RWPE2 (cell line): ENCODE measurements around the gene ADCY2.

Experiments
- ATAC-seq: fragments of 200-7000 bp; cut with Tn5 transposase; 3 replicates; pipeline ENCODE4 v1.9.1; 2021; ENCODE audit warnings: low read depth
- DNase-seq: peaks from one replicate; pipeline ENCODE4 v3.0.0-alpha.2; 2020; ENCODE audit warnings: low spot score
- H3K27ac ChIP-seq: fragments of 450-650 bp; 2 replicates; pipeline ENCODE4 v1.5.1; 2017; ENCODE audit warnings: mild to moderate bottlenecking; ENCODE audit not compliant: poor library complexity, severe bottlenecking
- H3K27me3 ChIP-seq: fragments of 250-450 bp; sonication (Bioruptor Pico); 2 replicates; pipeline ENCODE4 v1.5.1; 2021; ENCODE audit warnings: mild to moderate bottlenecking, moderate library complexity; ENCODE audit not compliant: insufficient read depth, poor library complexity, severe bottlenecking
- H3K36me3 ChIP-seq: fragments of 250-450 bp; sonication (Bioruptor Pico); 2 replicates; pipeline ENCODE4 v1.5.1; 2020; ENCODE audit warnings: low read depth, mild to moderate bottlenecking, moderate library complexity
- H3K4me1 ChIP-seq: fragments of 250-450 bp; sonication (Bioruptor Pico); 2 replicates; pipeline ENCODE4 v1.5.1; 2021; ENCODE audit warnings: mild to moderate bottlenecking, moderate library complexity; ENCODE audit not compliant: insufficient read depth, poor library complexity, severe bottlenecking
- H3K4me3 ChIP-seq: fragments of 250-450 bp; sonication (Bioruptor Pico); 2 replicates; pipeline ENCODE4 v1.5.1; 2021; ENCODE audit warnings: mild to moderate bottlenecking, moderate library complexity; ENCODE audit not compliant: severe bottlenecking
- H3K9me3 ChIP-seq: fragments of 250-450 bp; sonication (Bioruptor Pico); 2 replicates; pipeline ENCODE4 v1.5.1; 2021; ENCODE audit warnings: mild to moderate bottlenecking, moderate library complexity; ENCODE audit not compliant: severe bottlenecking
- CTCF ChIP-seq: fragments of 450-650 bp; IDR thresholded peaks from one replicate; pipeline ENCODE4 v1.5.1; 2017; ENCODE audit warnings: mild to moderate bottlenecking, moderate library complexity; ENCODE audit not compliant: poor library complexity, severe bottlenecking

Gene ADCY2

GRCh38 chr5:7868773-7869473, 473.0 kb downstream of the ADCY2 start, which contains the start of the genes FASTKD3 and MTRR:
FASTKD3 (minus strand) TSS chr5:7869031; CDS start chr5:7868083, 948 bp downstream.
MTRR (plus strand) TSS chr5:7869148; CDS start chr5:7870795, 1,647 bp downstream.
- Histone ChIP-seq H3K27me3 (no peaks in the 10 kb centered on the region), H3K4me1 (peaks cover 14% of the 10 kb centered on the region), H3K9me3 (no peaks in the 10 kb centered on the region), H3K27ac (peak within 1 kb of the TSS; percentile 23), H3K4me3 (peak within 1 kb of the TSS; percentile 94), H3K36me3 (peaks cover 60% of the 10 kb centered on the region)
- peak; percentile 100 for ATAC-seq
- peak; percentile 95 for DNase-seq
- TF ChIP-seq CTCF: no peak

- Histone ChIP-seq H3K36me3 (peaks cover 60% of the 10 kb centered on the region), H3K27ac (peak overlapping the region; percentile 23), H3K27me3 (no peaks in the 10 kb centered on the region), H3K9me3 (no peaks in the 10 kb centered on the region), H3K4me3 (peak overlapping the region; percentile 94), H3K4me1 (peaks cover 14% of the 10 kb centered on the region)
- DNase-seq (no peak), ATAC-seq (peak; percentile 44)
- TF ChIP-seq CTCF: no peak
Observed at GRCh38 chr5:7869474-7870136, 473.7 kb downstream of the ADCY2 start.

- Histone ChIP-seq H3K4me3 (no peak overlapping the region), H3K27me3 (no peaks in the 10 kb centered on the region), H3K27ac (no peak overlapping the region), H3K36me3 (peaks cover 61% of the 10 kb centered on the region), H3K9me3 (no peaks in the 10 kb centered on the region), H3K4me1 (peaks cover 14% of the 10 kb centered on the region)
- ATAC-seq (no peak), DNase-seq (no peak)
- no peak for TF ChIP-seq CTCF
Observed at GRCh38 chr5:7871653-7872052, 475.7 kb downstream of the ADCY2 start.

GRCh38 chr5:7872517-7873130, 476.7 kb downstream of the ADCY2 start:
- Histone ChIP-seq H3K4me3 (no peak overlapping the region), H3K27me3 (no peaks in the 10 kb centered on the region), H3K4me1 (peaks cover 13% of the 10 kb centered on the region), H3K36me3 (peaks cover 71% of the 10 kb centered on the region), H3K9me3 (no peaks in the 10 kb centered on the region), H3K27ac (no peak overlapping the region)
- no peak for TF ChIP-seq CTCF
- ATAC-seq (no peak), DNase-seq (no peak)
